Measurements from ENCODE around the gene GPS1.

- no peak for TF ChIP-seq E2F4 (CRISPR knock-in tag; IDR thresholded peaks at IDR 0.05; ENCODE audit: borderline replicate concordance, low read depth)
- TF ChIP-seq CTCF (IDR thresholded peaks at IDR 0.05): no peak
- TF ChIP-seq NR2C2 (CRISPR knock-in tag; IDR thresholded peaks at IDR 0.05): no peak
- no peak for TF ChIP-seq FOXJ3 (CRISPR knock-in tag; IDR thresholded peaks at IDR 0.05; ENCODE audit: borderline replicate concordance)
- TF ChIP-seq FOXK1 (CRISPR knock-in tag; IDR thresholded peaks at IDR 0.05): no peak
- TF ChIP-seq ESRRA (CRISPR knock-in tag; IDR thresholded peaks at IDR 0.05; ENCODE audit: borderline replicate concordance): no peak
- no peak for TF ChIP-seq TCF7 (CRISPR knock-in tag; IDR thresholded peaks at IDR 0.05; ENCODE audit: low read depth)
These were observed 2.2 kb upstream of the GPS1 start for GRCh38 chr17:82049521-82049971.
